K562 (cell line): ENCODE data around the gene CLEC3B. TPM values are rescaled to one million over a fixed set of nuclear protein-coding genes. Genes with fewer than 3 reads are reported as not detected.

Experiments used
- ATAC-seq: fragments of 200-7000 bp; cut with Tn5 transposase; 3 replicates; pipeline ENCODE4 v1.9.1; 2020; ENCODE audit warnings: moderate library complexity
- BruUV-seq: library from RNA; stranded (reverse); fragments of 400-500 nt; replicated peaks from 2 replicates; lab custom pipeline; 2021; lab: Mats Ljungman, UMichigan
- CTCF ChIA-PET: fragments of 300-600 bp; formaldehyde crosslinking; extraction: SDS; loops from one replicate; lab custom pipeline; 2021; ENCODE audit warnings: low intra/inter-chr PET ratio; lab: Yijun Ruan, JAX
- POLR2A ChIA-PET: fragments of 300-600, 350-650 bp; sonication (Branson Sonifier 250); formaldehyde crosslinking; extraction: SDS; loops from one replicate; lab custom pipeline; 2021; ENCODE audit warnings: antibody characterized with exemption, inconsistent platforms; lab: Yijun Ruan, JAX
- DNase-seq, 4 experiments: peaks; one replicate each; pipeline versions ENCODE4 v3.0.0 to v3.0.0-alpha.2; 2011 to 2018; ENCODE audit warnings: low spot score in 3 of 4, mixed read lengths in 3 of 4; ENCODE audit errors: extremely low read depth in 1 of 4
- FAIRE-seq: peaks from 2 replicates; lab custom pipeline; 2011; peaks lifted over from hg19 to GRCh38; lab: Jason Lieb, UNC
- H2AFZ ChIP-seq: 2 replicates; pipeline ENCODE4 v1.6.0; 2011; ENCODE audit warnings: low read depth, low read length, control low read depth, inconsistent platforms
- H3K27ac ChIP-seq: fragments of 200-600 bp; 3 replicates; pipeline ENCODE4 v1.8.0; 2011; ENCODE audit warnings: low read depth, mild to moderate bottlenecking, control low read depth, inconsistent platforms, low read length, moderate library complexity, mixed read lengths; ENCODE audit errors: extremely low read depth
- H3K27me3 ChIP-seq, 2 experiments: fragments of 300-600 bp in 1 of 2; 2 replicates in 1 of 2; 3 replicates in 1 of 2; pipeline versions ENCODE4 v1.6.0 to v1.8.0; 2011; ENCODE audit warnings: inconsistent platforms in 2 of 2, low read length in 2 of 2, mild to moderate bottlenecking in 1 of 2, mixed read lengths in 1 of 2, moderate library complexity in 1 of 2; ENCODE audit not compliant: control insufficient read depth in 2 of 2, insufficient read depth in 2 of 2
- H3K36me3 ChIP-seq: fragments of 300-600 bp; 3 replicates; pipeline ENCODE4 v1.8.0; 2011; ENCODE audit warnings: mild to moderate bottlenecking, low read length, inconsistent platforms; ENCODE audit not compliant: control insufficient read depth, insufficient read depth
- H3K4me1 ChIP-seq, 2 experiments: fragments of 200-600 bp in 1 of 2; replicated peaks in 1 of 2; 2 replicates in 1 of 2; 3 replicates in 1 of 2; pipeline versions ENCODE4 v1.5.1 to v1.8.0; 2011; ENCODE audit warnings: inconsistent platforms in 2 of 2, low read length in 2 of 2, mild to moderate bottlenecking in 1 of 2, mixed read lengths in 1 of 2, moderate library complexity in 1 of 2; ENCODE audit not compliant: control insufficient read depth in 2 of 2, insufficient read depth in 2 of 2
- H3K4me2 ChIP-seq: 2 replicates; pipeline ENCODE4 v1.6.1; 2011; ENCODE audit warnings: low read length, control low read depth, inconsistent platforms, mixed read lengths; ENCODE audit not compliant: insufficient read depth
- H3K4me3 ChIP-seq: fragments of 200-600 bp; sonication (generic), shearing (Covaris generic); 2 replicates; pipeline ENCODE4 v1.5.1; 2016; ENCODE audit warnings: control low read depth, inconsistent platforms
- H3K79me2 ChIP-seq: fragments of 200-600 bp; 3 replicates; pipeline ENCODE4 v1.8.0; 2011; ENCODE audit warnings: low read length, inconsistent platforms; ENCODE audit not compliant: control insufficient read depth, insufficient read depth
- H3K9ac ChIP-seq, 2 experiments: 2 replicates each; pipeline versions ENCODE4 v1.6.0 to v1.6.1; 2011; ENCODE audit warnings: low read depth in 2 of 2, low read length in 2 of 2, control low read depth in 1 of 2, inconsistent platforms in 1 of 2, mild to moderate bottlenecking in 1 of 2, mixed read lengths in 1 of 2; ENCODE audit not compliant: insufficient read depth in 1 of 2
- H3K9me1 ChIP-seq: one replicate; pipeline ENCODE4 v1.6.0; 2011; ENCODE audit warnings: inconsistent platforms, mild to moderate bottlenecking, low read length, moderate library complexity; ENCODE audit not compliant: control insufficient read depth, insufficient read depth
- H3K9me3 ChIP-seq: replicated peaks from 2 replicates; pipeline ENCODE4 v1.5.1; 2011; ENCODE audit warnings: low read depth, low read length, inconsistent platforms; ENCODE audit not compliant: control insufficient read depth, insufficient read depth
- H4K20me1 ChIP-seq: replicated peaks from 2 replicates; pipeline ENCODE4 v1.6.1; 2011; ENCODE audit warnings: low read length, inconsistent platforms, mixed read lengths; ENCODE audit not compliant: control insufficient read depth, insufficient read depth
- KDM2B ChIP-seq: fragments of 250-450 bp; sonication (Bioruptor Pico); IDR thresholded peaks from 2 replicates; pipeline ENCODE4 v1.8.0; 2021; ENCODE audit warnings: mild to moderate bottlenecking, moderate library complexity
- NUFIP1 ChIP-seq: fragments of 450-650 bp; IDR thresholded peaks from 2 replicates; pipeline ENCODE4 v1.6.1; 2018; ENCODE audit not compliant: partially characterized antibody
- SPI1 ChIP-seq: IDR thresholded peaks from 2 replicates; pipeline ENCODE4 v1.6.1; 2011; ENCODE audit warnings: low read depth, low read length, control low read depth, borderline replicate concordance
- ZNF512 ChIP-seq: IDR thresholded peaks from 2 replicates; pipeline ENCODE4 v1.6.1; 2016; ENCODE audit warnings: missing genetic modification characterization, missing compliant biosample characterization
- WGBS: fragments of 100-300 bp; shearing (Covaris generic); methylation state at CpG from one replicate; pipeline ENCODE4 v1.1.6; 2016; ENCODE audit warnings: low coverage, mixed read lengths; ENCODE audit not compliant: insufficient coverage; ENCODE audit errors: missing lambda C conversion rate; 5-methylcytosine and 5-hydroxymethylcytosine counted together
- in situ Hi-C: fragments of 300-500 bp; cut with MboI; formaldehyde crosslinking; loops from 4 replicates; pipeline ENCODE4 v1.15.0; 2018; ENCODE audit warnings: inconsistent platforms, mixed read lengths
- intact Hi-C: fragments of 100-400 bp; cut with micrococcal nuclease; formaldehyde crosslinking; loops from 2 replicates; pipeline ENCODE4 v1.14.2; 2022
- polyA plus RNA-seq, 8 experiments: library from polyadenylated mRNA; depleted of rRNA in 4 of 8; stranded (reverse) in 5 of 8; unstranded in 3 of 8; fragments of >200 nt; fragmentation: Nextera tagmentation in 2 of 8; fragmentation: Illumina TruSeq in 1 of 8; extraction: Ambion mirVana in 2 of 8; extraction: Trizol in 1 of 8; gene quantifications; 2 replicates each; pipeline versions ENCODE4 v1.2.1 to v1.2.3, GENCODE V29; 2011 to 2014; ENCODE audit warnings: inconsistent platforms in 1 of 8, missing spikeins in 1 of 8
- total RNA-seq, 7 experiments: library from RNA; depleted of rRNA in 6 of 7; stranded (reverse); fragments of >200 nt in 6 of 7; fragmentation: Illumina TruSeq in 2 of 7; extraction: Trizol in 2 of 7; gene quantifications; 2 replicates each; pipeline versions ENCODE4 v1.2.1 to v1.2.3, GENCODE V29; 2011 to 2021; ENCODE audit warnings: low replicate concordance in 1 of 7

CLEC3B gene
- total and polyA plus RNA-seq, 9 of the 15 experiments (the other 6 are each of a cell fraction or from before 2014, with no cell fraction given), result not detected

- in situ Hi-C loops, result loop anchor here (25.0 kb wide), 1 partner anchor 1388 kb away; the partner anchor contains the start of genes CCR5AS and CCRL2
- BruUV-seq, result no TSS peak
- no peak overlapping the region for H2AFZ ChIP-seq
- no peaks in the 10 kb centered on the region for H3K36me3 ChIP-seq
- peaks cover 4 to 9% of the 10 kb centered on the region in 2 experiments; a peak in 3 of 5 replicates for H3K4me1 ChIP-seq
- no peaks in the 10 kb centered on the region for H3K9me1 ChIP-seq
- no peak overlapping the region for H3K9ac ChIP-seq
- POLR2A ChIA-PET, result no interaction called here
- H3K79me2 ChIP-seq, result no peaks in the 10 kb centered on the region
- H3K9me3 ChIP-seq, result no peaks in the 10 kb centered on the region
- 0 out of 2 replicates have a peak, but pooled peaks cover 5% of the 10 kb centered on the region for H4K20me1 ChIP-seq
- H3K4me2 ChIP-seq, result no peak overlapping the region
- ATAC-seq (no peak), DNase-seq (no peak), FAIRE-seq (peak; percentile 56)
- intact Hi-C loops, result loop anchor here (5.0 kb wide), 1 partner anchor 107 kb away; no protein-coding TSS in a partner anchor
- TF ChIP-seq ZNF512 (tag), result no peak
- TF ChIP-seq NUFIP1, result no peak
- peak; percentile 49; the same call in 1 of the 2 replicates for TF ChIP-seq SPI1
- no peak for TF ChIP-seq KDM2B (CRISPR knock-in tag)
- no peak overlapping the region for H3K4me3 ChIP-seq
- CTCF ChIA-PET, result no interaction called here
- WGBS, result 42% methylated on average over 6 of the region's 6 CpGs
- no peak overlapping the region for H3K27ac ChIP-seq
- H3K27me3 ChIP-seq, result peaks cover 6 to 15% of the 10 kb centered on the region in 2 experiments; a peak in 3 of 5 replicates
These were observed 1.4 kb upstream of the CLEC3B start for GRCh38 chr3:45024542-45025255.
